ACC112 (cell line): ENCODE measurements around the gene THAP7.
"Not testable (repeated sequence)": the region's sequence is repeated elsewhere in the genome, so short reads cannot be mapped to it uniquely, and the experiment has no call there.

ENCODE experiments used
- H2AFZ ChIP-seq: fragments of 200-600 bp; sonication (generic); one replicate; pipeline ENCODE4 v1.6.0; 2017; ENCODE audit warnings: antibody characterized with exemption, low read length; ENCODE audit not compliant: unreplicated experiment
- H3K27ac ChIP-seq: fragments of 200-600 bp; sonication (generic); 2 replicates; pipeline ENCODE4 v1.5.1; 2014; ENCODE audit warnings: low read depth, mild to moderate bottlenecking, antibody characterized with exemption, low read length, moderate library complexity
- H3K27me3 ChIP-seq: fragments of 200-600 bp; sonication (generic); 2 replicates; pipeline ENCODE4 v1.6.1; 2014; ENCODE audit warnings: mild to moderate bottlenecking, antibody characterized with exemption, low read length, moderate library complexity, mixed read lengths; ENCODE audit not compliant: insufficient read depth
- H3K36me3 ChIP-seq: fragments of 200-600 bp; sonication (generic); 2 replicates; pipeline ENCODE4 v1.6.1; 2016; ENCODE audit warnings: mild to moderate bottlenecking, antibody characterized with exemption, low read length, moderate library complexity, mixed read lengths; ENCODE audit not compliant: insufficient read depth
- H3K4me1 ChIP-seq: fragments of 200-600 bp; sonication (generic); one replicate; pipeline ENCODE4 v1.6.1; 2016; ENCODE audit warnings: low read length, mixed read lengths; ENCODE audit not compliant: insufficient read depth, unreplicated experiment, control insufficient read depth
- H3K4me3 ChIP-seq: fragments of 200-600 bp; sonication (generic); 2 replicates; pipeline ENCODE4 v1.5.1; 2014; ENCODE audit warnings: mild to moderate bottlenecking, low read depth, low read length
- H3K79me2 ChIP-seq: fragments of 200-600 bp; sonication (generic); one replicate; pipeline ENCODE4 v1.6.0; 2016; ENCODE audit warnings: low read length; ENCODE audit not compliant: control insufficient read depth, unreplicated experiment, insufficient read depth

The THAP7 gene

GRCh38 chr22:21001601-21002325 lies at the start of gene THAP7:
TSS of gene THAP7 (minus strand) at chr22:21002118. CDS start at chr22:21001911, 207 bp downstream.
- Histone ChIP-seq H3K4me3 (peak within 1 kb of the TSS; percentile 94), H3K27me3 (no peaks in the 10 kb centered on the region), H3K27ac (peak within 1 kb of the TSS; percentile 96), H3K36me3 (no peaks in the 10 kb centered on the region), H2AFZ (peak within 1 kb of the TSS; percentile 87), H3K4me1 (peaks cover 21% of the 10 kb centered on the region), H3K79me2 (peaks cover 27% of the 10 kb centered on the region)

GRCh38 chr22:21051145-21051830 lies 49.4 kb upstream of the THAP7 start:
- Histone ChIP-seq H2AFZ (no peak overlapping the region), H3K36me3 (no peaks in the 10 kb centered on the region), H3K27ac (no peak overlapping the region), H3K79me2 (no peaks in the 10 kb centered on the region), H3K4me1 (no peaks in the 10 kb centered on the region), H3K27me3 (no peaks in the 10 kb centered on the region), H3K4me3 (no peak overlapping the region)

- H3K79me2 ChIP-seq, H3K4me3 ChIP-seq, H2AFZ ChIP-seq, H3K27ac ChIP-seq, H3K27me3 ChIP-seq, H3K36me3 ChIP-seq: not testable (repeated sequence)
- peaks cover 10% of the 10 kb centered on the region for H3K4me1 ChIP-seq
Observed at GRCh38 chr22:21048965-21049364, 47.0 kb upstream of the THAP7 start.

GRCh38 chr22:21048448-21048847 lies 46.5 kb upstream of the THAP7 start:
- H3K27me3 ChIP-seq, H3K27ac ChIP-seq, H2AFZ ChIP-seq, H3K4me3 ChIP-seq, H3K79me2 ChIP-seq, H3K36me3 ChIP-seq: not testable (repeated sequence)
- peaks cover 11% of the 10 kb centered on the region for H3K4me1 ChIP-seq

GRCh38 chr22:21047730-21048129 lies 45.8 kb upstream of the THAP7 start:
- H3K79me2 ChIP-seq: no peaks in the 10 kb centered on the region
- no peak overlapping the region for H3K4me3 ChIP-seq
- H3K4me1 ChIP-seq: peaks cover 17% of the 10 kb centered on the region
- no peak overlapping the region for H3K27ac ChIP-seq
- H2AFZ ChIP-seq: no peak overlapping the region
- H3K36me3 ChIP-seq: no peaks in the 10 kb centered on the region
- no peaks in the 10 kb centered on the region for H3K27me3 ChIP-seq

GRCh38 chr22:21047035-21047661 lies 45.2 kb upstream of the THAP7 start:
- Histone ChIP-seq H3K27me3 (no peaks in the 10 kb centered on the region), H3K4me3 (no peak overlapping the region), H3K4me1 (peaks cover 20% of the 10 kb centered on the region), H3K27ac (no peak overlapping the region), H3K79me2 (no peaks in the 10 kb centered on the region), H2AFZ (no peak overlapping the region), H3K36me3 (no peaks in the 10 kb centered on the region)

- Histone ChIP-seq H3K4me3 (peak within 1 kb of the TSS; percentile 73), H3K4me1 (peaks cover 22% of the 10 kb centered on the region), H2AFZ (peak within 1 kb of the TSS; percentile 81), H3K36me3 (no peaks in the 10 kb centered on the region), H3K27me3 (no peaks in the 10 kb centered on the region), H3K79me2 (no peaks in the 10 kb centered on the region), H3K27ac (peak within 1 kb of the TSS; percentile 78)
Observed at GRCh38 chr22:21045585-21046294, 43.8 kb upstream of the THAP7 start, which contains the start of gene LRRC74B. TSS of gene LRRC74B (plus strand) at chr22:21045946. CDS start at chr22:21045987, 41 bp downstream.

- H3K36me3 ChIP-seq: no peaks in the 10 kb centered on the region
- H3K27me3 ChIP-seq: no peaks in the 10 kb centered on the region
- H3K4me1 ChIP-seq: peaks cover 22% of the 10 kb centered on the region
- H3K4me3 ChIP-seq: peak overlapping the region; percentile 73
- H3K27ac ChIP-seq: peak overlapping the region; percentile 78
- H2AFZ ChIP-seq: peak overlapping the region; percentile 52
- no peaks in the 10 kb centered on the region for H3K79me2 ChIP-seq
Observed at GRCh38 chr22:21044931-21045584, 43.1 kb upstream of the THAP7 start.

- Histone ChIP-seq H3K27me3 (no peaks in the 10 kb centered on the region), H3K79me2 (no peaks in the 10 kb centered on the region), H2AFZ (no peak overlapping the region), H3K36me3 (no peaks in the 10 kb centered on the region), H3K4me3 (0 out of 2 replicates have a peak overlapping the region, but pooled peaks have one; percentile 37), H3K27ac (peak overlapping the region; percentile 78; the same call in 1 of the 2 replicates), H3K4me1 (peaks cover 22% of the 10 kb centered on the region)
Observed at GRCh38 chr22:21043860-21044535, 42.1 kb upstream of the THAP7 start.
